ENCODE results near the gene C1orf159. TPM values are rescaled to one million over a fixed set of nuclear protein-coding genes. Genes with fewer than 3 reads are reported as not detected.
"Not testable (repeated sequence)": the region's sequence is repeated elsewhere in the genome, so short reads cannot be mapped to it uniquely, and the experiment has no call there.

C1orf159 gene
- total RNA-seq, 1 donor from 2014 or later = 21.3 TPM

DNA sequence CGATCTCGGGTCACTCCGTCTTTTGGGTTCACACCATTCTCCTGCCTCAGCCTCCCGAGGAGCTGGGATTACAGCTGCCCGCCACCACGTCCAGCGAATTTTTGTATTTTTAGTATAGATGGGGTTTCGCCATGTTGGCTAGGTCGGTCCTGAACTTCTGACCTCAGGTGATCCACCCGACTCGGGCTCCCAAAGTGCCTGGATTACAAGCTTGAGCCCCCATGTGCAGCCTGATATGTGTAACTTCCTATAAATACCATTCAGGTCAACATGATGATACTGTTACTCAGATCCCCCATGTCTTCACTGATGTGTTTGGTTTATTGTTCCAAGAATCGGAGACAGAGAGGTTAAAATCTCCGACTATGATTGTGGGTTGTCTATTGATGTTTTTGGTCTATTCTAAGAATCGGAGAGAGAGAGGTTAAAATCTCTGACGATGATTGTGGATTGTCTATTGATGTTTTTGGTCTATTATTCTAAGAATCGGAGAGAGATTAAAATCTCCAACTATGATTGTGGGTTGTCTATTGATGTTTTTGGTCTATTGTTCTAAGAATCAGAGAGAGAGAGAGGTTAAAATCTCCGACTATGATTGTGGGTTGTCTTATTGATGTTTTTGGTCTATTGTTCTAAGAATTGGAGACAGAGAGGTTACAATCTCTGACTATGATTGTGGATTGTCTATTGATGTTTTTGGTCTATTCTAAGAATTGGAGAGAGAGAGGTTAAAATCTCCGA is 17.0 kb downstream of the C1orf159 start:
- peaks cover 17% of the 10 kb centered on the region for H3K9me3 Mint-ChIP-seq (ENCODE audit: low read depth)
- TF ChIP-seq, protein P1, sequence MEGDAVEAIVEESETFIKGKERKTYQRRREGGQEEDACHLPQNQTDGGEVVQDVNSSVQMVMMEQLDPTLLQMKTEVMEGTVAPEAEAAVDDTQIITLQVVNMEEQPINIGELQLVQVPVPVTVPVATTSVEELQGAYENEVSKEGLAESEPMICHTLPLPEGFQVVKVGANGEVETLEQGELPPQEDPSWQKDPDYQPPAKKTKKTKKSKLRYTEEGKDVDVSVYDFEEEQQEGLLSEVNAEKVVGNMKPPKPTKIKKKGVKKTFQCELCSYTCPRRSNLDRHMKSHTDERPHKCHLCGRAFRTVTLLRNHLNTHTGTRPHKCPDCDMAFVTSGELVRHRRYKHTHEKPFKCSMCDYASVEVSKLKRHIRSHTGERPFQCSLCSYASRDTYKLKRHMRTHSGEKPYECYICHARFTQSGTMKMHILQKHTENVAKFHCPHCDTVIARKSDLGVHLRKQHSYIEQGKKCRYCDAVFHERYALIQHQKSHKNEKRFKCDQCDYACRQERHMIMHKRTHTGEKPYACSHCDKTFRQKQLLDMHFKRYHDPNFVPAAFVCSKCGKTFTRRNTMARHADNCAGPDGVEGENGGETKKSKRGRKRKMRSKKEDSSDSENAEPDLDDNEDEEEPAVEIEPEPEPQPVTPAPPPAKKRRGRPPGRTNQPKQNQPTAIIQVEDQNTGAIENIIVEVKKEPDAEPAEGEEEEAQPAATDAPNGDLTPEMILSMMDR (IDR thresholded peaks at IDR 0.05; ENCODE audit: unreplicated experiment) = no peak
- H3K4me3 Mint-ChIP-seq (ENCODE audit: low read depth) = no peak overlapping the region
- H3K27ac Mint-ChIP-seq = no peak overlapping the region
- H3K27me3 Mint-ChIP-seq = no peaks in the 10 kb centered on the region
- DNase-seq (ENCODE audit: low spot score, unreplicated experiment) = no peak
- peaks cover 14% of the 10 kb centered on the region for H3K36me3 Mint-ChIP-seq (ENCODE audit: insufficient read depth)
- H3K4me1 Mint-ChIP-seq (ENCODE audit: low read depth) = no peaks in the 10 kb centered on the region

DNA sequence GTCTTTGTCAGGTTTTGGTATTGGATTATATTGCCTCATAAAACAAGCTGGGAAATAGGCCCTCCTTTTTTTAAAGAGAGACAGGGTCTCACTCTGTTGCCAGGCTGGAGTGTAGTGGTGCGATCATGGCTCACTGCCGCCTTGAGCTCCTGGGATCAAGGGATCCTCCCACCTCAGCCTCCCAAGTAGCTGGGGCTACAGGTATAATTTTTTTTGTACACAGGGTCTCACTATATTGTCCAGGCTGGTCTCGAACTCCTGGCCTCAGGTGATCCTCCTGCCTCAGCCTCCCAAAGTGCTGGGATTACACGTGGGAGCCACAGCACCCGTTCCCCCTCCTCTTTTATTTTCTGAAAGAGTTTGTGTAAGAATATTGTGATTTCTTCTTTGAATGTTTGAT is 19.8 kb downstream of the C1orf159 start:
- not testable (repeated sequence) for H3K27ac Mint-ChIP-seq; H3K27me3 Mint-ChIP-seq; H3K4me1 Mint-ChIP-seq (ENCODE audit: low read depth); DNase-seq (ENCODE audit: low spot score, unreplicated experiment); H3K4me3 Mint-ChIP-seq (ENCODE audit: low read depth)
- peaks cover 15% of the 10 kb centered on the region for H3K36me3 Mint-ChIP-seq (ENCODE audit: insufficient read depth)
- H3K9me3 Mint-ChIP-seq (ENCODE audit: low read depth) = peaks cover 17% of the 10 kb centered on the region

DNA sequence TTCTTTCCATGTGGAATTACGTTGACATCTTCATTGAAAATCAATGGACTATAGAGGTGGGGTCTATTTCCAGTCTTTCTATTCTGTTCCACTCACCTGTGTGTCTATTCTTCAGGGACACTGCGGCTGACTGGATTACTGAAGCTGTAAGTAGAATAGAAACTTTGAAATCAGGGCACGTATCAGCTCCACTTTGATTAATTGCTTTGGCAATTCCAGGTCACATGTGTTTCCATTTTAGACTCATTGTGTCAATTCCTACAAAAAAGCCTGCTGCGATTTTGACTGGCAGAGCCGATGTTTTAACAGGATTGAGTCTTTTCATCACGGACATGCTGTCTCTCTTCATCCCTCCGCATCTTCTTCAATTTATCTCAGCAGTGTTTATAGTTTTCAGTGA is 20.9 kb downstream of the C1orf159 start:
- DNase-seq (ENCODE audit: low spot score, unreplicated experiment) = no peak
- TF ChIP-seq, protein P1 (IDR thresholded peaks at IDR 0.05; ENCODE audit: unreplicated experiment) = no peak
- Mint-ChIP-seq H3K4me1 (ENCODE audit: low read depth) (no peaks in the 10 kb centered on the region), H3K27ac (no peak overlapping the region), H3K36me3 (ENCODE audit: insufficient read depth) (peaks cover 11% of the 10 kb centered on the region), H3K9me3 (ENCODE audit: low read depth) (peaks cover 11% of the 10 kb centered on the region), H3K27me3 (no peaks in the 10 kb centered on the region), H3K4me3 (ENCODE audit: low read depth) (no peak overlapping the region)

DNA sequence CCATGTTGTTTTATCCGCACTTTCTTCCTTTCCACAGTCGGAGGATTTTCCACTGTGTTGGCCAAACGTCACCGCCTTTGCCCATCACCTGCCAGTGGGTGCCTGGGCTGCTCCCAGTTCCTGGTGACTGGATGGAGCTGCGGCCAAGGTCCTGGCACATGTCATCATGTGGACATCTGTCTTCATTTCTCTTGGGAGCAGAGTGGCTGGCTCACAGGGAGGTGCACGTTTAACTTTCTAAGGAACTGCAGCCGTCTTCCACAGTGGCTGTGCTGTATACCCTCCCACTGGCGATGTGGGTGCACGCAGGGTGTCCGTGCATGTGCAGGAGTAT is 22.3 kb downstream of the C1orf159 start:
- Mint-ChIP-seq H3K36me3 (ENCODE audit: insufficient read depth) (peaks cover 4% of the 10 kb centered on the region), H3K4me3 (ENCODE audit: low read depth) (no peak overlapping the region), H3K9me3 (ENCODE audit: low read depth) (no peaks in the 10 kb centered on the region), H3K27me3 (no peaks in the 10 kb centered on the region), H3K4me1 (ENCODE audit: low read depth) (no peaks in the 10 kb centered on the region), H3K27ac (no peak overlapping the region)
- TF ChIP-seq, protein P1 (IDR thresholded peaks at IDR 0.05; ENCODE audit: unreplicated experiment) = no peak
- no peak for DNase-seq (ENCODE audit: low spot score, unreplicated experiment)

DNA sequence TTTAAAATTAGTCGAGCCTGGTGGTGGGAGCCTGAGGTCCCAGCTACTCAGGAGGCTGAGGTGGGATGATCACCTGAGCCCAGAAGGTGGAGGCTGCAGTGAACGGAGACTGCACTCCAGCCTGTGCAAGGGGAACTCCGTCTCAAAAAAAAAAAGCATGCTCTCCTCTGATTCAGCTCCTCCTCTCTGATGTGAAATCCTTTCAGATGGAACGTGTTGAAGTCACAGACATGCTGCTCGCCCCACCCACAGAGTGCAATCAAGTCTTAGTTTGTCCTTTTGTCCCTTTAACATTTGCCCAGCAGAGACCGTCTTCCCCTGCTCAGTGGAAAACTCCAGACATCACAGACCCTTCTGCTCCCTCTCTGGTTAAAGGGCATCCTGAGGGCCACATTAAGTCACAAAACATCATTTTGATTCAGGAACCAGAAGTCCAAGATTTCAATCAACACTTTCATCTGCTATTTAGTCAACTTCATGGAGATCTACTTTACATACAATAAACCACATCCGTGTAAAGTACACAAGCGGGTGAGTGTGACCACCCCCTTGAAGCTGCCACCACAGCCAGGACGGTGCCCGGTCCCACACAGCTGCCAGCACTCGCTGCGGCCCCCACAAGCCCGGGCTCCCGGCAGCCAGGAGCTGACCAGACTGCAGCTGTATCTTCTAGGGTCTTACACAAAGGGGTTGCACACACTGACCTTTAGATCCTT is 22.8 kb downstream of the C1orf159 start:
- TF ChIP-seq, protein P1 (IDR thresholded peaks at IDR 0.05; ENCODE audit: unreplicated experiment) = no peak
- no peak overlapping the region for H3K27ac Mint-ChIP-seq
- no peak overlapping the region for H3K4me3 Mint-ChIP-seq (ENCODE audit: low read depth)

More for the DNA sequence above, 22.8 kb downstream of the C1orf159 start:
- no peak for DNase-seq (ENCODE audit: low spot score, unreplicated experiment)
- Mint-ChIP-seq H3K36me3 (ENCODE audit: insufficient read depth) (peaks cover 4% of the 10 kb centered on the region), H3K27me3 (no peaks in the 10 kb centered on the region), H3K4me1 (ENCODE audit: low read depth) (no peaks in the 10 kb centered on the region), H3K9me3 (ENCODE audit: low read depth) (no peaks in the 10 kb centered on the region)
